ENCODE measurements around the gene GRB2. TPM values are rescaled to one million over a fixed set of nuclear protein-coding genes. Genes with fewer than 3 reads are reported as not detected.

Gene GRB2
- total and polyA plus RNA-seq, 8 donors, result 18.5 to 64.7 (median 30.8) TPM

GRCh38 chr17:75319904-75320691, 85.4 kb downstream of the GRB2 start:
- Histone ChIP-seq H3K4me1 (no peaks in the 10 kb centered on the region), H3K36me3 (peaks cover 0 to 20% (median 0%) of the 10 kb centered on the region in 3 donors), H3K27ac (no peak overlapping the region), H3K4me3 (no peak overlapping the region), H3K9me3 (no peaks in the 10 kb centered on the region), H3K27me3 (no peaks in the 10 kb centered on the region)
- 92 to 94% methylated on average over 20 of the region's 20 CpGs for WGBS, 2 donors
- intact Hi-C loops (cut with DNase I), result loop anchor here in 2 of 3 donors (5.0 kb wide), 2 partner anchors 87 to 92 kb away; partner anchors contain the start of gene GRB2 (in 1 of the 2)
- no peak for TF ChIP-seq CTCF (IDR thresholded peaks at IDR 0.05)
- no peak for ATAC-seq
- DNase-seq, result no peak
- no peak for FAIRE-seq

GRCh38 chr17:75318615-75319222, 86.8 kb downstream of the GRB2 start:
- no peak for TF ChIP-seq CTCF (IDR thresholded peaks at IDR 0.05)
- H3K4me3 ChIP-seq, result no peak overlapping the region
- WGBS, 2 donors, result 88 to 91% methylated on average over 10 of the region's 10 CpGs
- no peaks in the 10 kb centered on the region for H3K9me3 ChIP-seq
- no peaks in the 10 kb centered on the region for H3K4me1 ChIP-seq
- no peak for DNase-seq
- H3K36me3 ChIP-seq, result peaks cover 0 to 20% (median 0%) of the 10 kb centered on the region in 3 donors
- intact Hi-C loops (cut with DNase I), result no loop called here
- H3K27me3 ChIP-seq, result no peaks in the 10 kb centered on the region
- no peak overlapping the region for H3K27ac ChIP-seq
- FAIRE-seq, result no peak
- no peak for ATAC-seq

GRCh38 chr17:75318211-75318610, 87.3 kb downstream of the GRB2 start:
- peaks cover 0 to 20% (median 0%) of the 10 kb centered on the region in 3 donors for H3K36me3 ChIP-seq
- ATAC-seq, result no peak
- no peak for TF ChIP-seq CTCF (IDR thresholded peaks at IDR 0.05)
- H3K27me3 ChIP-seq, result no peaks in the 10 kb centered on the region
- intact Hi-C loops (cut with DNase I), result no loop called here
- H3K27ac ChIP-seq, result peak overlapping the region in 1 of 4 donors; percentile 4
- FAIRE-seq, result no peak
- no peaks in the 10 kb centered on the region for H3K9me3 ChIP-seq
- no peak for DNase-seq
- H3K4me1 ChIP-seq, result no peaks in the 10 kb centered on the region
- H3K4me3 ChIP-seq, result no peak overlapping the region
- WGBS, 2 donors, result 82 to 83% methylated on average over 10 of the region's 10 CpGs

GRCh38 chr17:75317671-75318070, 87.8 kb downstream of the GRB2 start:
- H3K36me3 ChIP-seq, result peaks cover 0 to 20% (median 0%) of the 10 kb centered on the region in 3 donors
- no peak overlapping the region for H3K4me3 ChIP-seq
- DNase-seq (no peak), FAIRE-seq (no peak), ATAC-seq (no peak)
- no peaks in the 10 kb centered on the region for H3K4me1 ChIP-seq
- 86% methylated on average over 11 of the region's 11 CpGs for WGBS, 2 donors
- H3K9me3 ChIP-seq, result no peaks in the 10 kb centered on the region
- no peaks in the 10 kb centered on the region for H3K27me3 ChIP-seq
- H3K27ac ChIP-seq, result no peak overlapping the region
- intact Hi-C loops (cut with DNase I), result no loop called here
- no peak for TF ChIP-seq CTCF (IDR thresholded peaks at IDR 0.05)

GRCh38 chr17:75316253-75316652, 89.2 kb downstream of the GRB2 start:
- H3K4me1 ChIP-seq, result no peaks in the 10 kb centered on the region
- DNase-seq, result no peak
- 85 to 86% methylated on average over 5 of the region's 5 CpGs for WGBS, 2 donors
- no peak overlapping the region for H3K4me3 ChIP-seq
- no peak for ATAC-seq
- no peaks in the 10 kb centered on the region for H3K9me3 ChIP-seq
- H3K27me3 ChIP-seq, result no peaks in the 10 kb centered on the region
- no peak for TF ChIP-seq CTCF (IDR thresholded peaks at IDR 0.05)
- peaks cover 0 to 15% (median 0%) of the 10 kb centered on the region in 3 donors for H3K36me3 ChIP-seq
- no peak overlapping the region for H3K27ac ChIP-seq
- no peak for FAIRE-seq
- intact Hi-C loops (cut with DNase I), result no loop called here

Measured in pancreas (tissue), 10 donors.